Neural progenitor cell (in vitro differentiated cells): ENCODE data around the gene GLRX3.

Source experiments
- CTCF ChIP-seq: fragments of 200-600 bp; sonication (generic); IDR thresholded peaks from 2 replicates; pipeline ENCODE4 v1.5.1; 2017; ENCODE audit warnings: antibody characterized with exemption, mild to moderate bottlenecking
- EZH2 ChIP-seq: fragments of 200-600 bp; sonication (generic); IDR thresholded peaks from 2 replicates; pipeline ENCODE4 v1.6.1; 2017; ENCODE audit warnings: antibody characterized with exemption, mild to moderate bottlenecking, moderate library complexity
- EZH2phosphoT487 ChIP-seq: fragments of 200-600 bp; sonication (generic); IDR thresholded peaks from 2 replicates; pipeline ENCODE4 v1.6.1; 2017; ENCODE audit warnings: antibody characterized with exemption

- TF ChIP-seq CTCF (no peak), EZH2phosphoT487 (no peak), EZH2 (no peak)
These were observed 71.0 kb downstream of the GLRX3 start for GRCh38 chr10:130207205-130207604.
